Mesenchymal stem cell (in vitro differentiated cells and primary cell): ENCODE results near the gene VAMP2.
A peak's percentile ranks its signal among the peaks of the same experiment; 100 is the strongest.
"Not testable (repeated sequence)": the region's sequence is repeated elsewhere in the genome, so short reads cannot be mapped to it uniquely, and the experiment has no call there.

Source experiments
- DNase-seq: peaks from one replicate; pipeline ENCODE4 v3.0.0-alpha.2; 2013
- H2AFZ ChIP-seq: one replicate; pipeline ENCODE4 v1.6.1; 2013; ENCODE audit warnings: low read depth, mild to moderate bottlenecking, control low read depth, inconsistent platforms, low read length, moderate library complexity
- H2AK5ac ChIP-seq: 2 replicates; pipeline ENCODE4 v1.6.1; 2013; ENCODE audit warnings: low read length, moderate library complexity, mild to moderate bottlenecking, inconsistent platforms; ENCODE audit not compliant: severe bottlenecking
- H2BK120ac ChIP-seq: one replicate; pipeline ENCODE4 v1.6.1; 2013; ENCODE audit warnings: low read depth, mild to moderate bottlenecking, inconsistent platforms, low read length, moderate library complexity
- H2BK12ac ChIP-seq, 2 experiments: one replicate each; pipeline ENCODE4 v1.6.1; 2013; ENCODE audit warnings: inconsistent platforms in 2 of 2, low read length in 2 of 2, mild to moderate bottlenecking in 2 of 2, moderate library complexity in 2 of 2, control low read depth in 1 of 2
- H2BK15ac ChIP-seq: one replicate; pipeline ENCODE4 v1.6.1; 2013; ENCODE audit warnings: mild to moderate bottlenecking, low read depth, inconsistent platforms; ENCODE audit not compliant: poor library complexity, severe bottlenecking
- H2BK5ac ChIP-seq: 2 replicates; pipeline ENCODE4 v1.6.1; 2013; ENCODE audit warnings: low read depth, mild to moderate bottlenecking, low read length, control low read depth, inconsistent platforms; ENCODE audit not compliant: poor library complexity, severe bottlenecking
- H3K14ac ChIP-seq, 2 experiments: one replicate each; pipeline ENCODE4 v1.6.1; 2013; ENCODE audit warnings: inconsistent platforms in 2 of 2, low read length in 2 of 2, control low read depth in 1 of 2, mild to moderate bottlenecking in 1 of 2, moderate library complexity in 1 of 2
- H3K18ac ChIP-seq, 2 experiments: one replicate each; pipeline ENCODE4 v1.6.1; 2013; ENCODE audit warnings: inconsistent platforms in 2 of 2, low read length in 2 of 2, control low read depth in 1 of 2, low read depth in 1 of 2, mild to moderate bottlenecking in 1 of 2
- H3K23ac ChIP-seq, 2 experiments: one replicate each; pipeline ENCODE4 v1.6.1; 2013; ENCODE audit warnings: inconsistent platforms in 2 of 2, low read length in 2 of 2, mild to moderate bottlenecking in 2 of 2, moderate library complexity in 2 of 2, control low read depth in 1 of 2
- H3K27ac ChIP-seq: 2 replicates; pipeline ENCODE4 v1.5.1; 2013; ENCODE audit warnings: mild to moderate bottlenecking, moderate library complexity, low read length, control low read depth, inconsistent platforms; ENCODE audit not compliant: poor library complexity, severe bottlenecking
- H3K27me3 ChIP-seq, 2 experiments: 2 replicates each; pipeline versions ENCODE4 v1.6.1 to v1.7.0; 2013; ENCODE audit warnings: low read length in 2 of 2, mild to moderate bottlenecking in 2 of 2, moderate library complexity in 2 of 2, control low read depth in 1 of 2, inconsistent platforms in 1 of 2; ENCODE audit not compliant: control insufficient read depth in 1 of 2, insufficient read depth in 1 of 2
- H3K36me3 ChIP-seq, 2 experiments: 2 replicates each; pipeline versions ENCODE4 v1.6.1 to v1.7.0; 2013; ENCODE audit warnings: low read length in 2 of 2, control low read depth in 1 of 2, inconsistent platforms in 1 of 2, low read depth in 1 of 2, mild to moderate bottlenecking in 1 of 2; ENCODE audit not compliant: insufficient read depth in 2 of 2, control insufficient read depth in 1 of 2
- H3K4ac ChIP-seq, 2 experiments: one replicate each; pipeline ENCODE4 v1.6.1; 2013; ENCODE audit warnings: inconsistent platforms in 2 of 2, low read length in 2 of 2, mild to moderate bottlenecking in 2 of 2, moderate library complexity in 2 of 2, control low read depth in 1 of 2, low read depth in 1 of 2
- H3K4me1 ChIP-seq: 2 replicates; pipeline ENCODE4 v1.6.1; 2013; ENCODE audit warnings: low read depth, low read length, control low read depth; ENCODE audit not compliant: control insufficient read depth, insufficient read depth
- H3K4me2 ChIP-seq: 2 replicates; pipeline ENCODE4 v1.6.1; 2013; ENCODE audit warnings: low read length, mild to moderate bottlenecking, inconsistent platforms; ENCODE audit not compliant: poor library complexity, severe bottlenecking
- H3K4me3 ChIP-seq, 2 experiments: 2 replicates each; pipeline versions ENCODE4 v1.5.1 to v1.7.0; 2013; ENCODE audit warnings: low read length in 2 of 2, mild to moderate bottlenecking in 2 of 2, control low read depth in 1 of 2, low read depth in 1 of 2; ENCODE audit not compliant: insufficient read depth in 1 of 2
- H3K79me1 ChIP-seq: replicated peaks from 2 replicates; pipeline ENCODE4 v1.6.1; 2013; ENCODE audit warnings: mild to moderate bottlenecking, control low read depth, low read length, inconsistent platforms; ENCODE audit not compliant: poor library complexity, severe bottlenecking
- H3K9ac ChIP-seq: 2 replicates; pipeline ENCODE4 v1.7.0; 2013; ENCODE audit warnings: mild to moderate bottlenecking, low read length, moderate library complexity
- H3K9me3 ChIP-seq: 2 replicates; pipeline ENCODE4 v1.7.0; 2013; ENCODE audit warnings: mild to moderate bottlenecking, low read length; ENCODE audit not compliant: control insufficient read depth
- H4K8ac ChIP-seq: one replicate; pipeline ENCODE4 v1.6.1; 2013; ENCODE audit warnings: inconsistent platforms, mild to moderate bottlenecking, low read length, moderate library complexity
- H4K91ac ChIP-seq: one replicate; pipeline ENCODE4 v1.6.1; 2013; ENCODE audit warnings: mild to moderate bottlenecking, low read length, inconsistent platforms
- WGBS: methylation state at CpG from one replicate; pipeline ENCODE4 v1.1.7; 2013; ENCODE audit warnings: mixed read lengths; 5-methylcytosine and 5-hydroxymethylcytosine counted together

VAMP2 gene

DNA sequence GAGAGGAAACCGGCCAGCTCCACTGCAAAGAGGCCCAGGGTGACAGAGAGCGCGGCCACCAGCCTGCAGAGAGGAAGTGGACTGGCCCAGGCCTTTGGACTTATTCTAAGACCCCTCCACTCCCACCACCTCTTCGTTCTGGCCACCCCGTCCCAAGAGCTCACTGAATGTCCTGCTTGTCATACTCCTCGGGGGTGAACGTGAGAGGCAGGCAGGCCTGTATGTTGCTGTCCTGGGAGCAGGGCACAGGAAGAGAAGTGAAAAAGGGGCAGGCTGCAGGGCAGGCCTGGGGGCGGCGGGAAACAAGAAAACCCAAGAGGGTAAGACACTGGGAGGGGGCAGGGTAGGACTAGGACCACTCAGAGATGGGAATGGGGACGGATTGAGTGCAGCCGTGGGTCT is 13.0 kb upstream of the VAMP2 start:
- 12% methylated on average over 11 of the region's 11 CpGs for WGBS
- no peaks in the 10 kb centered on the region for H3K27me3 ChIP-seq
- no peaks in the 10 kb centered on the region for H3K9me3 ChIP-seq
- no peak overlapping the region for H2BK12ac ChIP-seq
- H3K4me2 ChIP-seq: peak overlapping the region; percentile 56
- peak overlapping the region; percentile 68 for H4K8ac ChIP-seq
- peak overlapping the region; percentile 42 for H2BK120ac ChIP-seq
- H4K91ac ChIP-seq: peak overlapping the region; percentile 40
- peak overlapping the region; percentile 27 for H3K27ac ChIP-seq
- no peaks in the 10 kb centered on the region for H3K36me3 ChIP-seq
- peaks cover 8% of the 10 kb centered on the region for H3K79me1 ChIP-seq
- no peak overlapping the region for H2AK5ac ChIP-seq
- peak overlapping the region; percentile 13 to 81 for H3K4ac ChIP-seq
- peak overlapping the region in 1 of 2 experiments; percentile 3 for H3K14ac ChIP-seq
- H2BK5ac ChIP-seq: no peak overlapping the region
- H2BK15ac ChIP-seq: peak overlapping the region; percentile 44
- peak overlapping the region; percentile 69 to 83 for H3K4me3 ChIP-seq
- H2AFZ ChIP-seq: no peak overlapping the region
- no peak overlapping the region for H3K23ac ChIP-seq
- peaks cover 18% of the 10 kb centered on the region for H3K4me1 ChIP-seq
- H3K9ac ChIP-seq: peak overlapping the region; percentile 92
- peak overlapping the region; percentile 7 to 57 for H3K18ac ChIP-seq
- DNase-seq: no peak

DNA sequence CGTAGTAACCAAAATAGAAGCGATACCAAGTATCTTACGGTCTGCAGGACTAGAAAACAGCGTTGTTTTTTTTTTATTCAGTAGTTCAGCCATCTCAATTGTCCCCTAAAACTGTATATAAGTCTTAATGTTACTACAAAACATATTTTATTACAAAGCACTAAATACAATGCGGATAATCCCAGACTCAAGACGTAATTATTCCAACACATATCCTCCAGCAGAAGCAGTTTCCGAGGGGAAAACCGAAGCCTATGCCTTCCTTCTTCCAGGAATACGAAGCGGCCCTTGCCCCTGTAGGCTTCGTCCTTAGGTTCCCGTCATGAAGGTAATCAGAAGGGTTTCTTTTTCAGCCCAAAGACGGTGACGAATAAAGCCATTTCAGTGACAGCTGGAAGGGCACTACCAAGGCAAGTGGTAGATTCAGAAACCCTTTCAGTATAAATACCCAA is 11.1 kb upstream of the VAMP2 start:
- peak overlapping the region; percentile 66 for H3K4me2 ChIP-seq
- no peak for DNase-seq
- peak overlapping the region in 1 of 2 experiments; percentile 79 for H2BK12ac ChIP-seq
- H3K79me1 ChIP-seq: peaks cover 8% of the 10 kb centered on the region
- peaks cover 18% of the 10 kb centered on the region for H3K4me1 ChIP-seq
- 1% methylated on average over 11 of the region's 14 CpGs for WGBS
- peak overlapping the region; percentile 15 for H2AFZ ChIP-seq
- peak overlapping the region; percentile 7 to 68 for H3K4me3 ChIP-seq
- no peak overlapping the region for H3K14ac ChIP-seq
- no peaks in the 10 kb centered on the region for H3K36me3 ChIP-seq
- H3K27ac ChIP-seq: peak overlapping the region; percentile 60
- no peak overlapping the region for H4K91ac ChIP-seq
- H2BK120ac ChIP-seq: no peak overlapping the region
- H4K8ac ChIP-seq: peak overlapping the region; percentile 35
- H2BK5ac ChIP-seq: peak overlapping the region; percentile 68
- no peak overlapping the region for H3K23ac ChIP-seq
- H3K27me3 ChIP-seq: no peaks in the 10 kb centered on the region
- H2BK15ac ChIP-seq: no peak overlapping the region
- peak overlapping the region in 1 of 2 experiments; percentile 41 for H3K18ac ChIP-seq
- peak overlapping the region; percentile 93 for H3K9ac ChIP-seq
- no peak overlapping the region for H2AK5ac ChIP-seq
- peak overlapping the region in 1 of 2 experiments; percentile 53 for H3K4ac ChIP-seq
- no peaks in the 10 kb centered on the region for H3K9me3 ChIP-seq

DNA sequence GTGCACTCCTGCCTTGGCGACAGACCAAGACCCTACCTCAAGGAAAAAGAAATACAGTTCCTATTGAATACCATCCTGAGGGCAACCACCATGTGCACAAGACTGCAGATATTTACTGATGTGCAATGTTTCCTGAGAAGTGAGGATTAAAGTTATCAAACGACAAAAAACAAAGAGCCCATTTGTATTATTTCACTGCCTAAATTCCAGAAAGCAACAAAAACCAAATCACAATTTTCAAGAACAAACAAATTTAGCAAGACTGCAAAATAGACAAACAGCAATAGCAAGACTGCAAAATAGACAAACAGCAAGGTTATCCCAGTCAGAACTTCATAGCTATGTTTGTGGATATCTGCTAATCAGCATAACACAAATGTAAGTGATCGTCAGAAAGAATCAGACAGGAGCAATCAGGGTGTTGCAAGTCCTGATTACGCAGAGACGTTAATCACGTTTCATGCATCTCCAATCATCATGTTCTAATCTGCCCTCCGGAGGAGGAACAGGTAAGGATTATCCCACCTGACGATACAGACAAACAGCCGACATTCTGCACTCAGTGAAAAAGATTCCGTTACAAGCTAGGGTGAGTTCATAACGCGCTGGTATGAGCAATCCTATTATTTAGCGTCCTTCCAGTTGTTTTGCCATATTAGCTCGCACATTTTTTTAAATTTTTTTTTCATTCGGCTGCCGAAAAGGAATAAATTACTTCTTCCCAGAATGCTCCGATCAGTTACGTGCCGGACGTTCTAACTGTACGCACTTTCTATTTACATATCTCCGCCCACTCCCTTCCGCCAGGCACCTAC is 10.5 kb upstream of the VAMP2 start:
- Histone ChIP-seq H3K4me2 (peak overlapping the region; percentile 66), H2AK5ac (no peak overlapping the region), H2BK120ac (no peak overlapping the region), H4K8ac (no peak overlapping the region), H2BK15ac (no peak overlapping the region), H3K23ac (no peak overlapping the region), H2BK5ac (peak overlapping the region; percentile 68), H3K27me3 (no peaks in the 10 kb centered on the region), H3K18ac (no peak overlapping the region), H3K79me1 (peaks cover 8% of the 10 kb centered on the region), H2BK12ac (no peak overlapping the region), H3K27ac (peak overlapping the region; percentile 95), H3K4me1 (peaks cover 18% of the 10 kb centered on the region), H3K4me3 (peak overlapping the region in 1 of 2 experiments; percentile 68), H3K9me3 (no peaks in the 10 kb centered on the region), H3K4ac (no peak overlapping the region), H3K9ac (peak overlapping the region; percentile 93), H4K91ac (no peak overlapping the region), H2AFZ (no peak overlapping the region), H3K36me3 (no peaks in the 10 kb centered on the region), H3K14ac (no peak overlapping the region)
- WGBS: 3% methylated on average over 23 of the region's 23 CpGs
- peak; percentile 99 for DNase-seq

DNA sequence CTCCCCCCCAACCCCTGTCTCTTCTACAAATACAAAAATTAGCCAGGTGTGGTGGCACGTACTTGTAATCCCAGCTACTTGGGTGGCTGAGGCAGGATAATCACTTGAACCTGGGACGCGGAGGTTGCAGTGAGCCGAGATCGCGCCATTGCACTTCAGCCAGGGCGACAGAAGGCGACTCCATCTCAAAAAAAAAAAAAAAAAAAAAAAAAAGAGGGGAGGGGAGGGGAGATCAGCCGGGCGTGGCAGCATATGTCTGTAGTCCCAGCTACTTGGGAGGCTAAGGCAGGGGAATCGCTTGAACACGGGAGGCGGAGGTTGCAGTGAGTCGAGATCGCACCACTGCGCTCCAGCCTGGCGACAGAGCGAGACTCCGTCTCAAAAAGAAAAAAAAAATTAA is 7.4 kb upstream of the VAMP2 start:
- not testable (repeated sequence) for H3K4me2 ChIP-seq, H3K79me1 ChIP-seq, H2BK120ac ChIP-seq, H2BK15ac ChIP-seq, H3K27ac ChIP-seq, H3K4me3 ChIP-seq, H3K36me3 ChIP-seq, H3K9ac ChIP-seq, H3K4me1 ChIP-seq, H4K91ac ChIP-seq, H2AK5ac ChIP-seq, DNase-seq, H3K27me3 ChIP-seq, H4K8ac ChIP-seq, H3K4ac ChIP-seq, H2AFZ ChIP-seq, H3K14ac ChIP-seq, H3K23ac ChIP-seq, H3K9me3 ChIP-seq, H3K18ac ChIP-seq, H2BK5ac ChIP-seq, H2BK12ac ChIP-seq
- WGBS: 98% methylated on average over 8 of the region's 19 CpGs
